GM12874 (cell line): ENCODE data around the gene SDK1.

Experiments used
- TF ChIP-seq, protein P1 (sequence below): IDR thresholded peaks from 2 replicates; pipeline ENCODE4 v1.5.1; 2011; ENCODE audit warnings: low read depth, mild to moderate bottlenecking, control low read depth, low read length, moderate library complexity; ENCODE audit not compliant: insufficient read depth

SDK1 gene

DNA sequence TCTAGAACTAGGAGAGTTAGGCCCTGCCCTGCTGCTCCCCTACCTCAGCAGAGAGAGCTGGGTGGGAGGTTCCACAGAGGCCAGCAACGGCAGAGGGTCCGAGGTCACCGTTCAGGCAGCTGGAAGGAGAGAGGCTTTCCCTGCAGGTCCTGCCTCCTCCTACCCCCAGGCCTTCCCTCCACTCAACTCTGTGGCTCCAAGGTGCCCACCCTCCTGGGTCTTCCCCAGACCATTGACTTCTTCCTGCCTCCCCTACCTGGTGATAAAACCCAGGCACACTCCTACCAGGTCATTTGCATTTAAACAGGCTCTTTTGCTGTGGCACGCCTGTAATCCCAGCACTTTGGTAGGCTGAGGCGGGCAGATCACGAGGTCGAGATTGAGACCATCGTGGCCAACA is 865.8 kb downstream of the SDK1 start:
- TF ChIP-seq, protein P1, sequence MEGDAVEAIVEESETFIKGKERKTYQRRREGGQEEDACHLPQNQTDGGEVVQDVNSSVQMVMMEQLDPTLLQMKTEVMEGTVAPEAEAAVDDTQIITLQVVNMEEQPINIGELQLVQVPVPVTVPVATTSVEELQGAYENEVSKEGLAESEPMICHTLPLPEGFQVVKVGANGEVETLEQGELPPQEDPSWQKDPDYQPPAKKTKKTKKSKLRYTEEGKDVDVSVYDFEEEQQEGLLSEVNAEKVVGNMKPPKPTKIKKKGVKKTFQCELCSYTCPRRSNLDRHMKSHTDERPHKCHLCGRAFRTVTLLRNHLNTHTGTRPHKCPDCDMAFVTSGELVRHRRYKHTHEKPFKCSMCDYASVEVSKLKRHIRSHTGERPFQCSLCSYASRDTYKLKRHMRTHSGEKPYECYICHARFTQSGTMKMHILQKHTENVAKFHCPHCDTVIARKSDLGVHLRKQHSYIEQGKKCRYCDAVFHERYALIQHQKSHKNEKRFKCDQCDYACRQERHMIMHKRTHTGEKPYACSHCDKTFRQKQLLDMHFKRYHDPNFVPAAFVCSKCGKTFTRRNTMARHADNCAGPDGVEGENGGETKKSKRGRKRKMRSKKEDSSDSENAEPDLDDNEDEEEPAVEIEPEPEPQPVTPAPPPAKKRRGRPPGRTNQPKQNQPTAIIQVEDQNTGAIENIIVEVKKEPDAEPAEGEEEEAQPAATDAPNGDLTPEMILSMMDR, result no peak

DNA sequence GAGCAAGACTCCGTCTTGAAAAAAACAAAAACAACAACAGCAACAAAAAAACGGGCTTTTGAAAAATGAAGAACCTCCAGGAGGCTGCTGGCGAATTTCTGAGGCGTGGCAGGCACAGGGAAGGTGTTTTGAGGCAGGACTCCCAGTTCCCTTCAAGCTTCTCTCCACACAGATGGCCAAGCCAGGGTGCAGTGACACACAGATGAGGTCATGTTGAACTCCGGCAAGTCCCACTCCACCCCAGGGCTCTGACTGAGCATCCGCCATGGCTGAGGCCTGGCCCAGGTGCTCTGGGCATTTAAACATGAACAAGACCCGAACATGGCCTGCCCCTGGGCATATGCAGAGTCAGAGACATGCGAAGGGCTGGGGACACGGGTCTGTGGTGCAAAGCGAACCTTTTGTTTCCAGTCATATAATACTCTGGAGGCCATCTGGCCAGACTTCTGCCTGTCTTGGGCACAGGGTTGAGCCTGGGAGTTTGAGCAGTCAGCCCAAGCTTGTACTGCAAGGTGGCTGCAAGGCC is 866.4 kb downstream of the SDK1 start:
- TF ChIP-seq, protein P1, result no peak

DNA sequence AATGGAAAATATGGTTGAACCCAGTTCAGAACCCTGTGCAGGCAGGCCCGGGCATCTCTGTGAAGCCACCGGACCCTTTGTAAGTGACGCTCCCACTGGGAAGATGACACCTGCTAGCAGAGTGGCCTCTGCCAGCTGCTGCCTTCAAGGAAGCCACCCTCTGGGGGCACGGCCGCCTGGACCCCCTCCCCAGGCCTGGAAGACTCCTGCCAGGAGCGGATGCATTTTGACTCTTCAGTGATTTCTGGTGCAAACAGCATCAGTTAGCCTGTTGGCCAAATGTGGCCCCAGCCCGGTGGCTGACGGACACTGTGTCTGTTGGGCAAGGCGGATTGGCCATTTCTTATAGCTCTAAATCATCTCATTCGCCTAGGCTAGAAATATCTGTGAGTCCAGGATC is 867.0 kb downstream of the SDK1 start:
- TF ChIP-seq, protein P1, result no peak

DNA sequence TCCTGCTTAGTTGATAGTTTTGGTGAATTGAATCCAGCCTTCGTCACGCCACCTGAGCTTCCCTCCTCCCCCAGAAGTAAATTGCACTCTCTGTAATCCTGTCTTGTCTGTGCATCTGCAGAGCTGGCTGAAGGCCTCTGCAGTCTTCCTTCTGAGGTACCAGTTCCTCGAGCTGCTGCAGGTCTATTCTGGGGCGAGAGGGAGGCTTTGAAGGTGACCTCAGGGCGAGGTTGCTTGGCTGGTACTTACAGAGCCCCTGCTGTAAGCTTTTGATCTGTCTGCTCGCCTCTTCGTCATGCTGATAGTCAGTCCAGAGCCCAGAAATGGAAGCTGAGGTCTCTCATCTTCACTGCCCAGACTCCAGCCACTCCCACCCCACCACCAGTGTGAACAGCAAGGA is 867.5 kb downstream of the SDK1 start:
- TF ChIP-seq, protein P1, result no peak

DNA sequence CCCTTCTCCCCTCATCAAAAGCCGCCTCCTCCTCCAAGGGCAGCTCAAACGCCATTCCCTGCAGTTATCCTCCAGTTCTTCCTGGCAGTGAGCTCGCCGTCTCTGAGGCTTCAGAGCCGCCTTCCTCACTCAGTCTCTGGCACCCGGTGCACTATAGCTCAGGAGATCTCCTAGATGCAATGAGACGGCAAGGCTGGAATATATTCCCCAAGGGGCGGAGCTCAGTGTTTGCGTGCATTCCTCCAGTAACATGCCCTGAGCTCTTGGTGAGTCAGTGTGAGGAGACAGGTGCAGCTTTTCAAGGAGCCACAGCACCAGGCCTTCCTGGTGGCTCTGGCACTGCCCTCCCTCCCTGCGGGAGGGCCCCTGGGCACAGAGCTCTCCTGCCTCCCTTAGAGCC is 868.4 kb downstream of the SDK1 start:
- TF ChIP-seq, protein P1, result no peak

DNA sequence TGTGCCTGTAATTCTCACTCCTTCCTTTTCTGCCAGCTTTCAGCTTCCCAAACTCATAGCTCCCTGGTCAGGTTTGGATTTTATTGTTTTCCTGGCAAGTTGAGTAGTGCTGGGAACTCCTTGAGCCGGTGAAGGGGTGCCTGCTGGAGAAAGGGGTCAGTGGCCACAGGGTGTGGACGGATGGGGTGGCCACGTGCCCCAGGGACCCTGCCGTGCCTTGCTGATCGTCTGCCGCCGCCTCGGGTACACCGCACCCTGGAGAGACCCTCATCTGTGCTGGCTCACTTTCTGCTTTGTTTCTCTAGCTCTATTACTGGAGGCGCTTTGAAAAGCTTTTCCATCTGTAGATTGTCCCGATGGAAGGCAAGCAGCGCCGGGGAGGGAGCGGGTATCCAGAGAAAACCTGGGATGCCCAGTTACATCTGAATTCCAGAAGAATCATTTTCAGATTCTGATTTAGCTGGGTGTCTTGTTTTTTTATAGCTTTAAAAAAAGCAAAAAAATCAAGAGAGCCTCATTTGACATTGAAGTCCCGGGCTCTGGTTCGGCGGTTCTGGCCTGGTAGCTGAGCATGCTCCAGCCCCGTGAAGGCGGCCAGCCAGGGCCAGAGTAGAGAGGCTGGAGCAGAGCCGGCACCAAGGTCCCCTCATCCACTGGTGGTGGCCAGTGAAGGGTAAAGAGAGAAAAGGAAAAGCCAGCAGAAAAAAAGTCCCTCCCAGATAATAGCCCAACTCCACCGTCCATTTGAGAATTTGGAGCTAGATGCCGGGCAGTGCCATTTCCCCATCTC is 870.1 kb downstream of the SDK1 start:
- TF ChIP-seq, protein P1, result no peak

DNA sequence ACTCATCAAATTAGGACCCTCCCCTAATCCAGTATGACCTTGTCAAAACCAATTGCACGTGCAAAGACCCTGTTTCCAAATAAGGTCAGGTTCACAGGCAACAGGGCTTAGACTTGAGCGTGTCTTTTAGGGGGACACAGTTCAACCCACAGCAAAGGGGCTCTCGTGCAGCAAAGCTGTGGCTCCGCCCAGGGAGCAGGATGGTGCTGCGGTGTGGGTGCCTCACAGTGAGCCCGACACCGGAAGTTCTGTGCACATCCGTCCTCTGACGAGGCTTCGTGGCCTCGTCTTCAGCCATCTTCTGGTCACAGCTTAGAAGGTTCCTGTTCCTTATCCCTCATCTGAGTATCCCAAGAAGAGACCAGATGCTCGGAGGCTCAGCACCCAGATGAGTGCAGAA is 871.8 kb downstream of the SDK1 start:
- TF ChIP-seq, protein P1, result no peak
